Measurements from ENCODE around the gene SPINT4.
"Not testable (repeated sequence)": the region's sequence is repeated elsewhere in the genome, so short reads cannot be mapped to it uniquely, and the experiment has no call there.

SPINT4 gene

GRCh38 chr20:45725134-45725533 is 3.0 kb downstream of the SPINT4 start:
- H3K4me3 ChIP-seq (ENCODE audit: low read length in 2 of 2): no peak overlapping the region
- no peaks in the 10 kb centered on the region for H3K27me3 ChIP-seq (ENCODE audit: control insufficient read depth in 2 of 2, insufficient read depth in 2 of 2, low read length in 2 of 2)
- no peaks in the 10 kb centered on the region for H3K9me3 ChIP-seq (ENCODE audit: control insufficient read depth in 2 of 2, low read length in 2 of 2)
- H3K27ac ChIP-seq (ENCODE audit: low read depth in 2 of 2, low read length in 2 of 2): no peak overlapping the region
- H3K36me3 ChIP-seq (ENCODE audit: control insufficient read depth in 2 of 2, insufficient read depth in 2 of 2, low read length in 2 of 2): no peaks in the 10 kb centered on the region
- no peaks in the 10 kb centered on the region for H3K4me1 ChIP-seq (ENCODE audit: control insufficient read depth in 2 of 2, insufficient read depth in 2 of 2, low read length in 2 of 2)
- H3K9ac ChIP-seq (ENCODE audit: low read depth in 1 of 2, low read length in 2 of 2): no peak overlapping the region

- H3K27me3 ChIP-seq (ENCODE audit: control insufficient read depth in 2 of 2, insufficient read depth in 2 of 2, low read length in 2 of 2): no peaks in the 10 kb centered on the region
- no peak overlapping the region for H3K27ac ChIP-seq (ENCODE audit: low read depth in 2 of 2, low read length in 2 of 2)
- no peak overlapping the region for H3K4me3 ChIP-seq (ENCODE audit: low read length in 2 of 2)
- H3K4me1 ChIP-seq (ENCODE audit: control insufficient read depth in 2 of 2, insufficient read depth in 2 of 2, low read length in 2 of 2): no peaks in the 10 kb centered on the region
- no peak overlapping the region for H3K9ac ChIP-seq (ENCODE audit: low read depth in 1 of 2, low read length in 2 of 2)
- H3K36me3 ChIP-seq (ENCODE audit: control insufficient read depth in 2 of 2, insufficient read depth in 2 of 2, low read length in 2 of 2): no peaks in the 10 kb centered on the region
- no peaks in the 10 kb centered on the region for H3K9me3 ChIP-seq (ENCODE audit: control insufficient read depth in 2 of 2, low read length in 2 of 2)
Observed at GRCh38 chr20:45727044-45727443, 4.9 kb downstream of the SPINT4 start.

- no peaks in the 10 kb centered on the region for H3K9me3 ChIP-seq (ENCODE audit: control insufficient read depth in 2 of 2, low read length in 2 of 2)
- H3K36me3 ChIP-seq (ENCODE audit: control insufficient read depth in 2 of 2, insufficient read depth in 2 of 2, low read length in 2 of 2): no peaks in the 10 kb centered on the region
- no peak overlapping the region for H3K27ac ChIP-seq (ENCODE audit: low read depth in 2 of 2, low read length in 2 of 2)
- no peaks in the 10 kb centered on the region for H3K27me3 ChIP-seq (ENCODE audit: control insufficient read depth in 2 of 2, insufficient read depth in 2 of 2, low read length in 2 of 2)
- H3K9ac ChIP-seq (ENCODE audit: low read depth in 1 of 2, low read length in 2 of 2): no peak overlapping the region
- H3K4me1 ChIP-seq (ENCODE audit: control insufficient read depth in 2 of 2, insufficient read depth in 2 of 2, low read length in 2 of 2): no peaks in the 10 kb centered on the region
- H3K4me3 ChIP-seq (ENCODE audit: low read length in 2 of 2): no peak overlapping the region
Observed at GRCh38 chr20:45732199-45732598, 10.1 kb downstream of the SPINT4 start.

- Histone ChIP-seq H3K4me1 (ENCODE audit: control insufficient read depth in 2 of 2, insufficient read depth in 2 of 2, low read length in 2 of 2) (no peaks in the 10 kb centered on the region), H3K9ac (ENCODE audit: low read depth in 1 of 2, low read length in 2 of 2) (no peak overlapping the region), H3K9me3 (ENCODE audit: control insufficient read depth in 2 of 2, low read length in 2 of 2) (no peaks in the 10 kb centered on the region), H3K27me3 (ENCODE audit: control insufficient read depth in 2 of 2, insufficient read depth in 2 of 2, low read length in 2 of 2) (no peaks in the 10 kb centered on the region), H3K27ac (ENCODE audit: low read depth in 2 of 2, low read length in 2 of 2) (no peak overlapping the region), H3K4me3 (ENCODE audit: low read length in 2 of 2) (no peak overlapping the region), H3K36me3 (ENCODE audit: control insufficient read depth in 2 of 2, insufficient read depth in 2 of 2, low read length in 2 of 2) (no peaks in the 10 kb centered on the region)
Observed at GRCh38 chr20:45735552-45735951, 13.4 kb downstream of the SPINT4 start.

- no peaks in the 10 kb centered on the region for H3K4me1 ChIP-seq (ENCODE audit: control insufficient read depth in 2 of 2, insufficient read depth in 2 of 2, low read length in 2 of 2)
- H3K9ac ChIP-seq (ENCODE audit: low read depth in 1 of 2, low read length in 2 of 2): no peak overlapping the region
- H3K4me3 ChIP-seq (ENCODE audit: low read length in 2 of 2): no peak overlapping the region
- H3K27ac ChIP-seq (ENCODE audit: low read depth in 2 of 2, low read length in 2 of 2): no peak overlapping the region
- no peaks in the 10 kb centered on the region for H3K36me3 ChIP-seq (ENCODE audit: control insufficient read depth in 2 of 2, insufficient read depth in 2 of 2, low read length in 2 of 2)
- H3K27me3 ChIP-seq (ENCODE audit: control insufficient read depth in 2 of 2, insufficient read depth in 2 of 2, low read length in 2 of 2): no peaks in the 10 kb centered on the region
- H3K9me3 ChIP-seq (ENCODE audit: control insufficient read depth in 2 of 2, low read length in 2 of 2): no peaks in the 10 kb centered on the region
Observed at GRCh38 chr20:45735988-45736387, 13.8 kb downstream of the SPINT4 start.

- Histone ChIP-seq H3K27ac (ENCODE audit: low read depth in 2 of 2, low read length in 2 of 2) (no peak overlapping the region), H3K9me3 (ENCODE audit: control insufficient read depth in 2 of 2, low read length in 2 of 2) (no peaks in the 10 kb centered on the region)
Observed at GRCh38 chr20:45742596-45742995, 20.4 kb downstream of the SPINT4 start.

GRCh38 chr20:45745015-45745414 is 22.9 kb downstream of the SPINT4 start:
- Histone ChIP-seq H3K27ac (ENCODE audit: low read depth in 2 of 2, low read length in 2 of 2) (no peak overlapping the region), H3K4me3 (ENCODE audit: low read length in 2 of 2) (no peak overlapping the region), H3K9ac (ENCODE audit: low read depth in 1 of 2, low read length in 2 of 2) (no peak overlapping the region), H3K9me3 (ENCODE audit: control insufficient read depth in 2 of 2, low read length in 2 of 2) (no peaks in the 10 kb centered on the region), H3K36me3 (ENCODE audit: control insufficient read depth in 2 of 2, insufficient read depth in 2 of 2, low read length in 2 of 2) (no peaks in the 10 kb centered on the region), H3K27me3 (ENCODE audit: control insufficient read depth in 2 of 2, insufficient read depth in 2 of 2, low read length in 2 of 2) (peaks cover 0 to 2% of the 10 kb centered on the region in 2 donors), H3K4me1 (ENCODE audit: control insufficient read depth in 2 of 2, insufficient read depth in 2 of 2, low read length in 2 of 2) (no peaks in the 10 kb centered on the region)

More at GRCh38 chr20:45742596-45742995, 20.4 kb downstream of the SPINT4 start:
- H3K27me3 ChIP-seq (ENCODE audit: control insufficient read depth in 2 of 2, insufficient read depth in 2 of 2, low read length in 2 of 2): no peaks in the 10 kb centered on the region
- H3K36me3 ChIP-seq (ENCODE audit: control insufficient read depth in 2 of 2, insufficient read depth in 2 of 2, low read length in 2 of 2): no peaks in the 10 kb centered on the region
- H3K4me3 ChIP-seq (ENCODE audit: low read length in 2 of 2): no peak overlapping the region
- no peak overlapping the region for H3K9ac ChIP-seq (ENCODE audit: low read depth in 1 of 2, low read length in 2 of 2)
- H3K4me1 ChIP-seq (ENCODE audit: control insufficient read depth in 2 of 2, insufficient read depth in 2 of 2, low read length in 2 of 2): no peaks in the 10 kb centered on the region

- Histone ChIP-seq H3K4me1 (ENCODE audit: control insufficient read depth in 2 of 2, insufficient read depth in 2 of 2, low read length in 2 of 2) (no peaks in the 10 kb centered on the region), H3K36me3 (ENCODE audit: control insufficient read depth in 2 of 2, insufficient read depth in 2 of 2, low read length in 2 of 2) (no peaks in the 10 kb centered on the region), H3K9me3 (ENCODE audit: control insufficient read depth in 2 of 2, low read length in 2 of 2) (no peaks in the 10 kb centered on the region), H3K27me3 (ENCODE audit: control insufficient read depth in 2 of 2, insufficient read depth in 2 of 2, low read length in 2 of 2) (peaks cover 0 to 2% of the 10 kb centered on the region in 2 donors), H3K27ac (ENCODE audit: low read depth in 2 of 2, low read length in 2 of 2) (no peak overlapping the region), H3K9ac (ENCODE audit: low read depth in 1 of 2, low read length in 2 of 2) (no peak overlapping the region), H3K4me3 (ENCODE audit: low read length in 2 of 2) (no peak overlapping the region)
Observed at GRCh38 chr20:45751721-45752120, 29.6 kb downstream of the SPINT4 start.

- no peak overlapping the region for H3K27ac ChIP-seq (ENCODE audit: low read depth in 2 of 2, low read length in 2 of 2)
- H3K4me1 ChIP-seq (ENCODE audit: control insufficient read depth in 2 of 2, insufficient read depth in 2 of 2, low read length in 2 of 2): no peaks in the 10 kb centered on the region
- no peaks in the 10 kb centered on the region for H3K9me3 ChIP-seq (ENCODE audit: control insufficient read depth in 2 of 2, low read length in 2 of 2)
- no peak overlapping the region for H3K9ac ChIP-seq (ENCODE audit: low read depth in 1 of 2, low read length in 2 of 2)
- peaks cover 0 to 2% of the 10 kb centered on the region in 2 donors for H3K27me3 ChIP-seq (ENCODE audit: control insufficient read depth in 2 of 2, insufficient read depth in 2 of 2, low read length in 2 of 2)
- H3K4me3 ChIP-seq (ENCODE audit: low read length in 2 of 2): no peak overlapping the region
- no peaks in the 10 kb centered on the region for H3K36me3 ChIP-seq (ENCODE audit: control insufficient read depth in 2 of 2, insufficient read depth in 2 of 2, low read length in 2 of 2)
Observed at GRCh38 chr20:45752746-45753145, 30.6 kb downstream of the SPINT4 start.

GRCh38 chr20:45758096-45758495 is 35.9 kb downstream of the SPINT4 start:
- H3K9ac ChIP-seq (ENCODE audit: low read depth in 1 of 2, low read length in 2 of 2): no peak overlapping the region
- H3K27me3 ChIP-seq (ENCODE audit: control insufficient read depth in 2 of 2, insufficient read depth in 2 of 2, low read length in 2 of 2): no peaks in the 10 kb centered on the region
- no peak overlapping the region for H3K4me3 ChIP-seq (ENCODE audit: low read length in 2 of 2)
- no peak overlapping the region for H3K27ac ChIP-seq (ENCODE audit: low read depth in 2 of 2, low read length in 2 of 2)
- H3K36me3 ChIP-seq (ENCODE audit: control insufficient read depth in 2 of 2, insufficient read depth in 2 of 2, low read length in 2 of 2): no peaks in the 10 kb centered on the region
- H3K4me1 ChIP-seq (ENCODE audit: control insufficient read depth in 2 of 2, insufficient read depth in 2 of 2, low read length in 2 of 2): no peaks in the 10 kb centered on the region
- H3K9me3 ChIP-seq (ENCODE audit: control insufficient read depth in 2 of 2, low read length in 2 of 2): no peaks in the 10 kb centered on the region

GRCh38 chr20:45759921-45760320 is 37.8 kb downstream of the SPINT4 start:
- H3K9ac ChIP-seq (ENCODE audit: low read depth in 1 of 2, low read length in 2 of 2); H3K9me3 ChIP-seq (ENCODE audit: control insufficient read depth in 2 of 2, low read length in 2 of 2): not testable (repeated sequence)

More at GRCh38 chr20:45759921-45760320, 37.8 kb downstream of the SPINT4 start:
- H3K27me3 ChIP-seq (ENCODE audit: control insufficient read depth in 2 of 2, insufficient read depth in 2 of 2, low read length in 2 of 2); H3K36me3 ChIP-seq (ENCODE audit: control insufficient read depth in 2 of 2, insufficient read depth in 2 of 2, low read length in 2 of 2); H3K4me3 ChIP-seq (ENCODE audit: low read length in 2 of 2); H3K4me1 ChIP-seq (ENCODE audit: control insufficient read depth in 2 of 2, insufficient read depth in 2 of 2, low read length in 2 of 2); H3K27ac ChIP-seq (ENCODE audit: low read depth in 2 of 2, low read length in 2 of 2): not testable (repeated sequence)
